IMR-90 (cell line): ENCODE measurements around the gene EEF1AKMT1. TPM values are rescaled to one million over a fixed set of nuclear protein-coding genes. Genes with fewer than 3 reads are reported as not detected.

Experiments used
- ATAC-seq: fragments of 200-7000 bp; cut with Tn5 transposase; 2 replicates; pipeline ENCODE4 v1.9.1; 2020; ENCODE audit warnings: low read depth, mild to moderate bottlenecking, moderate library complexity
- BruUV-seq: library from RNA; stranded (reverse); fragments of 400-500 nt; replicated peaks from 2 replicates; lab custom pipeline; 2021; lab: Mats Ljungman, UMichigan
- CTCF ChIA-PET: fragments of 300-600 bp; formaldehyde crosslinking; extraction: SDS; loops from one replicate; lab custom pipeline; 2021; ENCODE audit warnings: antibody characterized with exemption; lab: Yijun Ruan, JAX
- POLR2A ChIA-PET: fragments of 300-600 bp; sonication (Branson Sonifier 250); formaldehyde crosslinking; loops from one replicate; lab custom pipeline; 2022; ENCODE audit warnings: antibody characterized with exemption; ENCODE audit not compliant: unreplicated experiment; lab: Charles Lee
- DNase-seq: peaks from one replicate; pipeline ENCODE4 v3.0.0; 2013
- H2AFZ ChIP-seq: replicated peaks from 2 replicates; pipeline ENCODE3; 2013; ENCODE audit warnings: low read length, mild to moderate bottlenecking; ENCODE audit not compliant: poor library complexity
- H2AK5ac ChIP-seq: 2 replicates; pipeline ENCODE4 v1.6.1; 2013; ENCODE audit warnings: low read depth, low read length, inconsistent platforms
- H2AK9ac ChIP-seq: replicated peaks from 2 replicates; pipeline ENCODE3; 2013; ENCODE audit warnings: mild to moderate bottlenecking, low read depth, low read length, moderate library complexity; ENCODE audit not compliant: poor library complexity
- H2BK120ac ChIP-seq: 2 replicates; pipeline ENCODE4 v1.6.1; 2013; ENCODE audit warnings: low read depth, low read length, inconsistent platforms
- H2BK15ac ChIP-seq: 3 replicates; pipeline ENCODE4 v1.6.1; 2013; ENCODE audit warnings: low read depth, low read length, inconsistent platforms
- H2BK20ac ChIP-seq: 2 replicates; pipeline ENCODE4 v1.6.1; 2013; ENCODE audit warnings: low read depth, mild to moderate bottlenecking, inconsistent platforms, low read length, moderate library complexity
- H2BK5ac ChIP-seq: 2 replicates; pipeline ENCODE4 v1.6.1; 2013; ENCODE audit warnings: mild to moderate bottlenecking, low read depth, low read length, inconsistent platforms; ENCODE audit not compliant: poor library complexity, severe bottlenecking
- H3K14ac ChIP-seq: replicated peaks from 2 replicates; pipeline ENCODE4 v1.6.1; 2013; ENCODE audit warnings: low read depth, low read length, inconsistent platforms
- H3K18ac ChIP-seq: 2 replicates; pipeline ENCODE4 v1.6.1; 2013; ENCODE audit warnings: low read depth, low read length, control low read depth
- H3K23ac ChIP-seq: 2 replicates; pipeline ENCODE4 v1.6.1; 2013; ENCODE audit warnings: low read depth, low read length, inconsistent platforms
- H3K27ac ChIP-seq: 2 replicates; pipeline ENCODE4 v1.5.1; 2013; ENCODE audit warnings: mild to moderate bottlenecking, control low read depth, low read length; ENCODE audit not compliant: insufficient read depth
- H3K27me3 ChIP-seq: 2 replicates; pipeline ENCODE4 v1.6.1; 2013; ENCODE audit warnings: low read length; ENCODE audit not compliant: control insufficient read depth, insufficient read depth
- H3K36me3 ChIP-seq: 2 replicates; pipeline ENCODE4 v1.6.1; 2013; ENCODE audit warnings: low read length, mixed read lengths; ENCODE audit not compliant: control insufficient read depth, insufficient read depth
- H3K4ac ChIP-seq: 2 replicates; pipeline ENCODE4 v1.6.1; 2013; ENCODE audit warnings: low read depth, low read length, inconsistent platforms
- H3K4me1 ChIP-seq: 2 replicates; pipeline ENCODE4 v1.6.1; 2013; ENCODE audit warnings: low read length, mixed read lengths; ENCODE audit not compliant: control insufficient read depth, insufficient read depth
- H3K4me2 ChIP-seq: 2 replicates; pipeline ENCODE4 v1.6.1; 2013; ENCODE audit warnings: low read depth, mild to moderate bottlenecking, control low read depth, low read length, moderate library complexity
- H3K4me3 ChIP-seq: 2 replicates; pipeline ENCODE4 v1.5.1; 2013; ENCODE audit warnings: low read depth, mild to moderate bottlenecking, control low read depth, low read length, moderate library complexity; ENCODE audit not compliant: insufficient read depth
- H3K56ac ChIP-seq: 2 replicates; pipeline ENCODE4 v1.6.1; 2013; ENCODE audit warnings: low read length, inconsistent platforms; ENCODE audit not compliant: insufficient read depth; ENCODE audit errors: extremely low read depth
- H3K79me1 ChIP-seq, 2 experiments: 2 replicates each; pipeline ENCODE4 v1.6.1; 2013; ENCODE audit warnings: low read length in 2 of 2, inconsistent platforms in 1 of 2, low read depth in 1 of 2
- H3K9ac ChIP-seq: 2 replicates; pipeline ENCODE4 v1.6.1; 2013; ENCODE audit warnings: low read depth, low read length, control low read depth
- H3K9me1 ChIP-seq: 2 replicates; pipeline ENCODE4 v1.6.1; 2013; ENCODE audit warnings: low read length, inconsistent platforms; ENCODE audit not compliant: insufficient read depth
- H3K9me3 ChIP-seq: 2 replicates; pipeline ENCODE4 v1.6.1; 2013; ENCODE audit warnings: low read length; ENCODE audit not compliant: control insufficient read depth, insufficient read depth
- H4K20me1 ChIP-seq: 2 replicates; pipeline ENCODE4 v1.6.1; 2013; ENCODE audit warnings: low read length, inconsistent platforms; ENCODE audit not compliant: insufficient read depth
- H4K5ac ChIP-seq: 2 replicates; pipeline ENCODE4 v1.6.1; 2013; ENCODE audit warnings: mild to moderate bottlenecking, low read depth, low read length, control low read depth
- H4K8ac ChIP-seq, 2 experiments: 2 replicates each; pipeline ENCODE4 v1.6.1; 2013; ENCODE audit warnings: low read depth in 2 of 2, low read length in 2 of 2, control low read depth in 1 of 2, inconsistent platforms in 1 of 2
- H4K91ac ChIP-seq: 2 replicates; pipeline ENCODE4 v1.6.1; 2013; ENCODE audit warnings: low read depth, low read length, inconsistent platforms; ENCODE audit not compliant: insufficient read depth
- RAD21 ChIP-seq: IDR thresholded peaks from 2 replicates; pipeline ENCODE4 v1.6.1; 2012; ENCODE audit warnings: low read length, improper control_type of control experiment
- WGBS, 2 experiments: methylation state at CpG; one replicate each; pipeline versions ENCODE4 v1.1.5 to v1.1.7; 2013; ENCODE audit warnings: missing lambda C conversion rate in 2 of 2; ENCODE audit not compliant: insufficient read length in 1 of 2; ENCODE audit errors: extremely low coverage in 2 of 2; 5-methylcytosine and 5-hydroxymethylcytosine counted together
- dilution Hi-C: fragments of 300-500 bp; cut with HindIII; formaldehyde crosslinking; loops from one replicate; pipeline ENCODE4 v1.14.3; 2018; ENCODE audit warnings: low sequenced_read_pairs; ENCODE audit not compliant: unreplicated experiment
- in situ Hi-C: fragments of 300-500 bp; cut with MboI; formaldehyde crosslinking; loops from 3 replicates; pipeline ENCODE4 v1.14.3; 2019; ENCODE audit warnings: low sequenced_read_pairs, inconsistent platforms, mixed read lengths
- intact Hi-C: fragments of 100-400 bp; cut with micrococcal nuclease; formaldehyde crosslinking; loops from 2 replicates; pipeline ENCODE4 v1.10.0; 2022
- polyA plus RNA-seq, 3 experiments: library from polyadenylated mRNA; depleted of rRNA; stranded (reverse); fragments of >200 nt; gene quantifications; 2 replicates each; pipeline ENCODE4 v1.2.3, GENCODE V29; 2012; ENCODE audit warnings: low replicate concordance in 1 of 3
- total RNA-seq: library from RNA; depleted of rRNA; stranded (reverse); fragments of >200 nt; gene quantifications from 2 replicates; pipeline ENCODE4 v1.2.3, GENCODE V29; 2012

Gene EEF1AKMT1
- total and polyA plus RNA-seq, 2 of the 4 experiments (the other 2 are of a cell fraction): 10.0 to 10.6 TPM

DNA sequence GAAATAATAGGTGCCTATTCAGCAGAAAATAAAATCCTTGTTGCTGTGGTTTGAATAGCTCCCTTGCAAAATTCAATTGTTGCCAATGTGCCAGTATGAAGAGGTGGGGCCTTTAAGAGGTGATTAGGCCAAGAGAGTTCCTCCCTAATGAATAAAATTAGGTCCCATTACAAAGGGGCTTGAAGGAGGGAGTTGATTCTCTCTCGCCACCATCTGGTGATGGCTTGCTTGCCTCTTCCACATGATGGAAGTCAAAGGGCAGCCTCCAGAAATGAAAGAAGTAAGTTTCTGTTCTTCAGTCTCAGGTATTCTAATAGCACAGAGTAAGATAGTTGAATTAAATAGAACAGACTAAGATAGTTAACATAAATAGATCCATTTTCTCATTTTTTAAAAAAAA lies 3.0 kb upstream of the EEF1AKMT1 start:
- no TSS peak for BruUV-seq
- Histone ChIP-seq H3K27me3 (no peaks in the 10 kb centered on the region), H3K27ac (no peak overlapping the region), H3K79me1 (peaks cover 8 to 17% of the 10 kb centered on the region in 2 experiments), H3K14ac (no peak overlapping the region), H4K91ac (no peak overlapping the region), H3K4me3 (no peak overlapping the region), H2BK20ac (no peak overlapping the region), H2BK120ac (no peak overlapping the region), H2AFZ (no peak overlapping the region), H3K4ac (no peak overlapping the region), H3K9me1 (no peaks in the 10 kb centered on the region; the same call in 1 of the 2 replicates), H2AK9ac (no peak overlapping the region), H3K9me3 (no peaks in the 10 kb centered on the region), H4K20me1 (no peaks in the 10 kb centered on the region), H2BK5ac (no peak overlapping the region), H2AK5ac (no peak overlapping the region), H3K9ac (no peak overlapping the region), H3K23ac (no peak overlapping the region), H3K36me3 (no peaks in the 10 kb centered on the region), H3K4me1 (peaks cover 2% of the 10 kb centered on the region; the same call in 1 of the 2 replicates), H4K5ac (no peak overlapping the region), H3K4me2 (no peak overlapping the region), H3K18ac (no peak overlapping the region), H2BK15ac (no peak overlapping the region), H4K8ac (no peak overlapping the region), H3K56ac (no peak overlapping the region)
- in situ Hi-C loops: no loop called here
- ChIA-PET CTCF (no interaction called here), POLR2A (no interaction called here)
- no peak for TF ChIP-seq RAD21
- intact Hi-C loops: no loop called here
- no CpG with 5 or more reads among the region's 1 CpG for WGBS, 2 experiments
- ATAC-seq (no peak), DNase-seq (no peak)
- dilution Hi-C loops: no loop called here
